Effector memory CD8-positive, alpha-beta T cell (primary cell): ENCODE measurements around the gene NBEA.
"Not testable (repeated sequence)": the region's sequence is repeated elsewhere in the genome, so short reads cannot be mapped to it uniquely, and the experiment has no call there.

Experiments
- ATAC-seq: fragments of 150-1000 bp; cut with Tn5 transposase; replicated peaks from 2 replicates; pipeline ENCODE4 v1.10.0; 2021; ENCODE audit warnings: mild to moderate bottlenecking, moderate library complexity
- DNase-seq, 3 experiments: peaks; one replicate each; pipeline ENCODE4 v3.0.0; 2021
- H3K27ac Mint-ChIP-seq, 2 donors: one replicate each; pipeline ENCODE4 v1.8.0; 2022; ENCODE audit warnings: mild to moderate bottlenecking in 2 of 2, mixed read lengths in 2 of 2, moderate library complexity in 2 of 2
- H3K27me3 Mint-ChIP-seq, 2 donors: one replicate each; pipeline ENCODE4 v1.8.0; 2022; ENCODE audit warnings: mixed read lengths in 2 of 2
- H3K36me3 Mint-ChIP-seq: one replicate; pipeline ENCODE4 v1.8.0; 2022; ENCODE audit warnings: mild to moderate bottlenecking, moderate library complexity, mixed read lengths; ENCODE audit not compliant: insufficient read depth
- H3K4me1 Mint-ChIP-seq, 2 donors: one replicate each; pipeline ENCODE4 v1.8.0; 2022; ENCODE audit warnings: low read depth in 2 of 2, mixed read lengths in 2 of 2
- H3K4me3 Mint-ChIP-seq, 2 donors: one replicate each; pipeline ENCODE4 v1.8.0; 2022; ENCODE audit warnings: mild to moderate bottlenecking in 2 of 2, mixed read lengths in 2 of 2, moderate library complexity in 2 of 2
- H3K9me3 Mint-ChIP-seq, 2 donors: one replicate each; pipeline ENCODE4 v1.8.0; 2022; ENCODE audit warnings: mixed read lengths in 2 of 2

Gene NBEA

GRCh38 chr13:35039012-35039411, 96.9 kb downstream of the NBEA start:
- DNase-seq (no peak), ATAC-seq (no peak)
- Mint-ChIP-seq H3K27me3 (no peaks in the 10 kb centered on the region), H3K4me1 (no peaks in the 10 kb centered on the region), H3K27ac (no peak overlapping the region), H3K4me3 (no peak overlapping the region), H3K36me3 (peaks cover 3% of the 10 kb centered on the region), H3K9me3 (peaks cover 13 to 16% of the 10 kb centered on the region in 2 donors)

GRCh38 chr13:35046587-35046986, 104.5 kb downstream of the NBEA start:
- H3K9me3 Mint-ChIP-seq = peaks cover 0 to 2% of the 10 kb centered on the region in 2 donors
- no peak for ATAC-seq
- no peak for DNase-seq
- no peaks in the 10 kb centered on the region for H3K4me1 Mint-ChIP-seq
- H3K27ac Mint-ChIP-seq = no peak overlapping the region
- no peaks in the 10 kb centered on the region for H3K27me3 Mint-ChIP-seq
- no peaks in the 10 kb centered on the region for H3K36me3 Mint-ChIP-seq
- no peak overlapping the region for H3K4me3 Mint-ChIP-seq

- ATAC-seq = no peak
- no peaks in the 10 kb centered on the region for H3K36me3 Mint-ChIP-seq
- H3K27me3 Mint-ChIP-seq = no peaks in the 10 kb centered on the region
- H3K27ac Mint-ChIP-seq = no peak overlapping the region
- peaks cover 0 to 5% of the 10 kb centered on the region in 2 donors for H3K9me3 Mint-ChIP-seq
- no peak overlapping the region for H3K4me3 Mint-ChIP-seq
- H3K4me1 Mint-ChIP-seq = no peaks in the 10 kb centered on the region
- DNase-seq = no peak
These were observed 113.6 kb downstream of the NBEA start for GRCh38 chr13:35055705-35056104.

- H3K27ac Mint-ChIP-seq = no peak overlapping the region
- ATAC-seq (no peak), DNase-seq (no peak)
- no peaks in the 10 kb centered on the region for H3K36me3 Mint-ChIP-seq
- H3K4me3 Mint-ChIP-seq = no peak overlapping the region
- no peaks in the 10 kb centered on the region for H3K27me3 Mint-ChIP-seq
- H3K4me1 Mint-ChIP-seq = no peaks in the 10 kb centered on the region
- H3K9me3 Mint-ChIP-seq = peaks cover under 1 to 5% of the 10 kb centered on the region in 2 donors
These were observed 115.8 kb downstream of the NBEA start for GRCh38 chr13:35057858-35058257.

GRCh38 chr13:35058585-35058984, 116.5 kb downstream of the NBEA start:
- H3K4me3 Mint-ChIP-seq, ATAC-seq, DNase-seq, H3K27ac Mint-ChIP-seq, H3K36me3 Mint-ChIP-seq, H3K4me1 Mint-ChIP-seq, H3K9me3 Mint-ChIP-seq, H3K27me3 Mint-ChIP-seq: not testable (repeated sequence)

- H3K27ac Mint-ChIP-seq = no peak overlapping the region
- H3K9me3 Mint-ChIP-seq = peaks cover 8 to 15% of the 10 kb centered on the region in 2 donors
- DNase-seq (no peak), ATAC-seq (no peak)
- H3K36me3 Mint-ChIP-seq = no peaks in the 10 kb centered on the region
- H3K4me3 Mint-ChIP-seq = no peak overlapping the region
- no peaks in the 10 kb centered on the region for H3K27me3 Mint-ChIP-seq
- no peaks in the 10 kb centered on the region for H3K4me1 Mint-ChIP-seq
These were observed 144.6 kb downstream of the NBEA start for GRCh38 chr13:35086667-35087066.

GRCh38 chr13:35092251-35092650, 150.2 kb downstream of the NBEA start:
- Mint-ChIP-seq H3K27me3 (no peaks in the 10 kb centered on the region), H3K4me1 (no peaks in the 10 kb centered on the region)
- ATAC-seq = no peak

GRCh38 chr13:35092751-35093150, 150.7 kb downstream of the NBEA start:
- Mint-ChIP-seq H3K27me3 (no peaks in the 10 kb centered on the region), H3K9me3 (peaks cover 3 to 5% of the 10 kb centered on the region in 2 donors), H3K36me3 (no peaks in the 10 kb centered on the region), H3K4me1 (no peaks in the 10 kb centered on the region), H3K4me3 (no peak overlapping the region), H3K27ac (no peak overlapping the region)
- no peak for ATAC-seq
- no peak for DNase-seq

More at GRCh38 chr13:35092251-35092650, 150.2 kb downstream of the NBEA start:
- Mint-ChIP-seq H3K27ac (no peak overlapping the region), H3K9me3 (peaks cover 7 to 8% of the 10 kb centered on the region in 2 donors), H3K4me3 (no peak overlapping the region), H3K36me3 (no peaks in the 10 kb centered on the region)
- no peak for DNase-seq

- H3K4me3 Mint-ChIP-seq = no peak overlapping the region
- no peaks in the 10 kb centered on the region for H3K27me3 Mint-ChIP-seq
- H3K9me3 Mint-ChIP-seq = peaks cover 0 to 4% of the 10 kb centered on the region in 2 donors
- no peak for DNase-seq
- H3K4me1 Mint-ChIP-seq = no peaks in the 10 kb centered on the region
- ATAC-seq = no peak
- H3K36me3 Mint-ChIP-seq = no peaks in the 10 kb centered on the region
- H3K27ac Mint-ChIP-seq = no peak overlapping the region
These were observed 151.3 kb downstream of the NBEA start for GRCh38 chr13:35093356-35093755.

- ATAC-seq = not testable (repeated sequence)
These were observed 164.7 kb downstream of the NBEA start for GRCh38 chr13:35106771-35107170.

GRCh38 chr13:35107535-35107934, 165.5 kb downstream of the NBEA start:
- no peak overlapping the region for H3K4me3 Mint-ChIP-seq
- H3K36me3 Mint-ChIP-seq = no peaks in the 10 kb centered on the region
- H3K9me3 Mint-ChIP-seq = peaks cover 8 to 18% of the 10 kb centered on the region in 2 donors
- H3K27me3 Mint-ChIP-seq = no peaks in the 10 kb centered on the region
- no peak overlapping the region for H3K27ac Mint-ChIP-seq
- H3K4me1 Mint-ChIP-seq = no peaks in the 10 kb centered on the region
- no peak for DNase-seq
- ATAC-seq = no peak

More at GRCh38 chr13:35106771-35107170, 164.7 kb downstream of the NBEA start:
- not testable (repeated sequence) for H3K27ac Mint-ChIP-seq, H3K27me3 Mint-ChIP-seq, DNase-seq, H3K4me3 Mint-ChIP-seq, H3K4me1 Mint-ChIP-seq, H3K36me3 Mint-ChIP-seq
- H3K9me3 Mint-ChIP-seq = peaks cover 8 to 18% of the 10 kb centered on the region in 2 donors

- H3K27ac Mint-ChIP-seq, DNase-seq, H3K36me3 Mint-ChIP-seq, H3K27me3 Mint-ChIP-seq, ATAC-seq, H3K4me1 Mint-ChIP-seq, H3K4me3 Mint-ChIP-seq, H3K9me3 Mint-ChIP-seq: not testable (repeated sequence)
These were observed 171.5 kb downstream of the NBEA start for GRCh38 chr13:35113612-35114011.

- H3K27ac Mint-ChIP-seq = no peak overlapping the region
- no peaks in the 10 kb centered on the region for H3K36me3 Mint-ChIP-seq
- ATAC-seq (no peak), DNase-seq (no peak)
- H3K4me3 Mint-ChIP-seq = no peak overlapping the region
- no peaks in the 10 kb centered on the region for H3K4me1 Mint-ChIP-seq
- H3K9me3 Mint-ChIP-seq = peaks cover 0 to 9% of the 10 kb centered on the region in 2 donors
- no peaks in the 10 kb centered on the region for H3K27me3 Mint-ChIP-seq
These were observed 185.4 kb downstream of the NBEA start for GRCh38 chr13:35127466-35127865.

GRCh38 chr13:35129500-35129899, 187.4 kb downstream of the NBEA start:
- Mint-ChIP-seq H3K9me3 (peaks cover 0 to 7% of the 10 kb centered on the region in 2 donors), H3K4me3 (no peak overlapping the region), H3K27ac (no peak overlapping the region), H3K36me3 (no peaks in the 10 kb centered on the region), H3K27me3 (no peaks in the 10 kb centered on the region), H3K4me1 (no peaks in the 10 kb centered on the region)
- no peak for DNase-seq
- ATAC-seq = no peak

- Mint-ChIP-seq H3K27me3 (no peaks in the 10 kb centered on the region), H3K4me1 (no peaks in the 10 kb centered on the region), H3K9me3 (peaks cover 0 to 9% of the 10 kb centered on the region in 2 donors), H3K27ac (no peak overlapping the region), H3K4me3 (no peak overlapping the region), H3K36me3 (no peaks in the 10 kb centered on the region)
- DNase-seq (no peak), ATAC-seq (no peak)
These were observed 189.4 kb downstream of the NBEA start for GRCh38 chr13:35131471-35131870.
